CD4-positive, alpha-beta T cell treated with Interleukin-6 for 4 hours (primary cell): ENCODE measurements around the gene FBXL17.
"Not testable (repeated sequence)": the region's sequence is repeated elsewhere in the genome, so short reads cannot be mapped to it uniquely, and the experiment has no call there.

ENCODE experiments used
- DNase-seq: peaks from one replicate; pipeline ENCODE4 v3.0.0-alpha.2; 2020; ENCODE audit warnings: mixed read lengths

FBXL17 gene

GRCh38 chr5:108238936-108239887, 142.7 kb downstream of the FBXL17 start:
- no peak for DNase-seq

- no peak for DNase-seq
Measured at GRCh38 chr5:108238461-108238860, 143.4 kb downstream of the FBXL17 start.

GRCh38 chr5:108233617-108234155, 148.2 kb downstream of the FBXL17 start:
- DNase-seq, result no peak

DNA sequence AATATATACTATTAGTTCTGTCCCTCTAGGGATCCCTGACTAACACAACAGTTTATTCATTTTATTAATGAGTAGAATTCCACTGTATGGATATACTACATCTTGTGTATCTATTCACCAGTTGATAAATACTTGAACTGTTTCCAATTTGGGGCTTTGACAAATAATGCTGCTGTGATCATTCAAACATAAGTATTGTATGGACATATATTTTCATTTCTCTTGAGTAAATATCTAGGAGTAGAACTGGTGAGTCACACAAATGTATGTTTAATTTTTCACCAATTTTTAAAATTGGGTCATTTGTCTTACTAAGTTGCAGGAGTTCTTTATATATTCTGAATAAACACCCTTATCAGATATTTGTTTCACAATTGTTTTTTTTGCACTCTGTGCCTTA, 149.1 kb downstream of the FBXL17 start:
- DNase-seq, result no peak

DNA sequence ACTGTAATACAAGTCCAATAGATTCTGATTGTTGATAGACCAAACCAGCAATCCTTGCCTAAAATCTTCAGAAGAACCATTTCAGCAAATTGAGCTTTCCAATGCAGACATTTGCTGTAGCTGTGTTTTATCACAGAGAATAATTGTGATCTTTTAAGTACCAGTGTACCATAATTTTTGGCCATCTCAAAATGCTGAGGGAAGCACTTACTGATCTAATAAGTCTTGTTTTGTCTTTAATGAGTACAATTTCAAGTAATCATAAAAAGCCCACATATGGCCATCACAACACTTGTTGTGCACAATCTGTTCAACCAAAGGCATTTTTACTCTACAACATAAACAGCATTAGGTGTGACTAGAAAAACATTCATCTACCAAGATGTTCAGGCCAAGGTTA, 159.9 kb downstream of the FBXL17 start:
- DNase-seq, result no peak

DNA sequence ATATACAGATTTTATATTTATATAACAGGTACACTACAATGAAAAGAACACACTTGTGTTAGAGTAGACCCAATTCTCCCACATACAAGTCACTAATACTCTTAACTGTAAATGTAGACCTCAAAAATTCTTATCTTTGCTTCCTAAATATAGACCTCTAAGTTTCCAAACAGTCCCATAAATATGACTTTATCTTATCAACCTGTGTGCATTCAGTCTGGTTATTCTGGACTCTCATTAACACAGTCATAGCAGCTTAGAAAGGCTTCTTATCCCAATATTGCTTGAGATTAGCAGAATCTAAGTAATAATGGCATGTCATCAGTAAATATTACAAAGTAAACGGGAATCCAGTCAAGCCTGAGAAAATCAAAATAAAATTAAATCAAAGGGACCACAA, 161.1 kb downstream of the FBXL17 start:
- no peak for DNase-seq

- no peak for DNase-seq
Measured at GRCh38 chr5:108216890-108217289, 165.0 kb downstream of the FBXL17 start.

DNA sequence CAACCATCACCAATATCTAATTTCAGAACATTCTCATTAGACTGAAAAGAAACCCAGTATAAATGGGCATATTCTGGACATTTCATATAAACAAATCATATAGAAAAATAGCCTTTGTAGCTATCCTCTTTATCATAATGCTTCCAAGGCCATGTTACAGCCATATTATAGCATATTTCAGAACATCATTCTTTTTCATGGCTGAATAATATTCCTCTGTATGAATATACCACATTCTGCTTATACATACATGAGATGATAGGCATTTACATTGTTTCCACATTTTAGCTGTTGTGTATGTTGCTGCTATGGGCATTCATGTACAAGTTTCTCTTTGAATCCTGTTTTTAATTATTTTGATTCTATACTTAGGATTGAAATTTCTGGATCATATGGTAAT, 167.0 kb downstream of the FBXL17 start:
- DNase-seq, result no peak

DNA sequence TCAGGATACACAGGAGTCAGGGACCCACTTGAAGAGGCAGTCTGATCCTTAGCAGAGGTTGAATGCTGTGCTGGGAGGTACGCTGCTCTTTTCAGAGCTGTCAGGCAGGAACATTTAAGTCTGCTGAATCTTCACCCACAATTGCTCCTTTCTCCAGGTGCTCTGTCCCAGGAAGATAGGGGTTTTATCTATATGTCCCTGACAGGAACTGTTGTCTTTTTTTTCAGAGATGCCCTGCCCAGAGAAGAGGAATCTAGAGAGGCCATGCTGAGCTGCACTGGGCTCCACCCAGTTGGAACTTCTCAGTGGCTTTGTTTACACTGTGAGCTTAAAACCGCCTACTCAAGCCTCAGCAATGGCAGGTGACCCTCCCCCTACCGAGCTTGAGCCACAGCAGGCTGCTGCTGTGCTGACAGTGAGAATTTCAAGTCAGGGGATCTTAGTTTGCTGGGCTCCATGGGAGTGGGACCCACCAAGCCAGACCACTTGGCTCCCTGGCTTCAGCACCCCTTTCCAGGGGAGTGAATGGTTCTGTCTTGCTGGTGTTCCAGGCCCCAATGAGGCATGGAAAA, 169.0 kb downstream of the FBXL17 start:
- DNase-seq, result no peak

- no peak for DNase-seq
Measured at GRCh38 chr5:108206707-108207106, 175.2 kb downstream of the FBXL17 start.

GRCh38 chr5:108201721-108202120, 180.2 kb downstream of the FBXL17 start:
- DNase-seq, result no peak

- DNase-seq, result no peak
Measured at GRCh38 chr5:108196276-108196675, 185.6 kb downstream of the FBXL17 start.

GRCh38 chr5:108193021-108193795, 188.7 kb downstream of the FBXL17 start:
- DNase-seq, result no peak

GRCh38 chr5:108184940-108185339, 197.0 kb downstream of the FBXL17 start:
- no peak for DNase-seq

DNA sequence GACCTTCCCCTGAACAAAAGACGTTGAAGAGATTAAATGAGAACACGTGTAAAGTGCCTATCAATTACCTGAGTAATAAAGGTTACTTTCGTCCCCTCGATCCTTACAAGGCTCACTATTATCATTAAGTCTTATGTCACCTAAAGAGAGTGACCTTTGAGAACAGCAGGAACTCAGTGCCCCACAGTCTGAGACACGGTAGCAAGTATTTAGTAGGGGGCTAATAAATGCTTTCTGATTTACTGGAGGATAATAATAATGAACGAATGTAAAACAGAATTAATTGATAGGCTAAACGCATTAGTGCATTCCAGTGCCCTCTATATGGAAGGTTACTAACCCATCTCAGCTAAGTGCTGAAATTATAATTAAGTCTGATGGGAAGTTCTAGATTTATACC, 199.9 kb downstream of the FBXL17 start:
- no peak for DNase-seq

DNA sequence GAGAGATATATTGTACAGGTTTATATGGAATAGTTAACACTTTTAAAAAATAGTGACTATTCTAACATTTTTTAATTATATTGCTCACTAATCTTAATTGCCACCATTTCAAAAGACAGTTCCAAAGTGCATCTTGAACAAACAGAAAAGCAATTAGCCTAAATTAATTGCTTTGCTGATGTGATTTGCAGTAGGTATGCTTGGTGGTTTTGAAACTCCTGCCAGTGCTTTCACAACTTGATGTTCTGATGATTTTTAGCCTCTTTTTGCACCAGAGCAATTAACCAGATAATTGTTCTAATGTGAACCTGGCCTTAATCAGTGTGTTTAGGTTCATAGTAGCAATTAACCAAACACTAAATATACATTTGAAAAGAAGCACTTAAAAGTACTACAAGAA, 207.6 kb downstream of the FBXL17 start:
- no peak for DNase-seq

DNA sequence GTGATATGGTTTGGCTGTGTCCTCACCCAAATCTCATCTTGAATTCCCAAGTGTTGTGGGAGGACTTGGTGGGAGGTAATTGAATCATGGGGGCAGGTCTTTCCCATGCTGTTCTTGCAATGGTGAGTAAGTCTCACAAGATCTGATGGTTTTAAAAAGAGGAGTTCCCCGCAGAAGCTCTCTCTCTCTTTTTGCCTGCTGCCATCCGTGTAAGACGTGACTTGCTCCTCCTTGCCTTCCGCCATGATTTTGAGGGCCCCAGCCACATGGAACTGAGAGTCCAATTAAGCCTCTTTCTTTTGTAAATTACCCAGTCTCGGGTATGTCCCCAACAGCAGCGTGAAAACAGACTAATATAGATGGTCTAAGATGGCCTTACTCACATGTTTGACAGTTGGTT, 210.1 kb downstream of the FBXL17 start:
- no peak for DNase-seq

- no peak for DNase-seq
Measured at GRCh38 chr5:108168915-108169314, 213.0 kb downstream of the FBXL17 start.

GRCh38 chr5:108167174-108167573, 214.7 kb downstream of the FBXL17 start:
- DNase-seq, result no peak

DNA sequence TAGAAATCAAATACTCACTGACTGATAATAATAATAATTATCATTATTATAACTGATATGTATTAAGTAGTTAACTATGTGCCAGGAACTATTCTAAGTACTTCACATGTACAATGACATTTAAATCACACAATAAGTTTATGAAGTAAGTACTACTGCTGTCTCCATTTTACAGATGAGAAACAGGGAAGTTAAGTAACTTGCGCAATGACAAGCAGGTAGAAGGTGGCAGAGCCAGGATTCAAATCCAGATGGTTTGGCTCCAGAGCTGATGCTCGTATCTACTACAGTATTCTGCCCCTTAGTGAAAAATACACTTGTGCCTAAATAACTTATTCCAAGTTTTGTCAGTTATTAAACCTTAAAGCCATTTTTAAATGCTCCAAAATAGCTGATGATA, 217.3 kb downstream of the FBXL17 start:
- DNase-seq, result no peak

DNA sequence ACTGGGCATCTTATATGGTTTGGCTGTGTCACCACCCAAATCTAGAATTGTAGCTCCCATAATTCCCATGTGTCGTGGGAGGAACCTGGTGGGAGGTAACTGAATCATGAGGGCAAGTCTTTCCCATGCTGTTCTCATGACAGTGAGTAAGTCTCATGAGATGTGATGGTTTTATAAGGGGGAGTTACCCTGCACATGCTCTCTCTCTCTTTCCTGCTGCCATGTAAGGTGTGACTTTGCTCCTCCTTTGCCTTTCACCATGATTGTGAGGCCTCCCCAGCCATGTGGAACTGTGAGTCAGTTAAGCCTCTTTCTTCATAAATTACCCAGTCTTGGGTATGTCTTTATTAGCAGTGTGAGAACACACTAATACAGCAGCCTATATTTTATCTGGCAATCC, 229.0 kb downstream of the FBXL17 start:
- not testable (repeated sequence) for DNase-seq

DNA sequence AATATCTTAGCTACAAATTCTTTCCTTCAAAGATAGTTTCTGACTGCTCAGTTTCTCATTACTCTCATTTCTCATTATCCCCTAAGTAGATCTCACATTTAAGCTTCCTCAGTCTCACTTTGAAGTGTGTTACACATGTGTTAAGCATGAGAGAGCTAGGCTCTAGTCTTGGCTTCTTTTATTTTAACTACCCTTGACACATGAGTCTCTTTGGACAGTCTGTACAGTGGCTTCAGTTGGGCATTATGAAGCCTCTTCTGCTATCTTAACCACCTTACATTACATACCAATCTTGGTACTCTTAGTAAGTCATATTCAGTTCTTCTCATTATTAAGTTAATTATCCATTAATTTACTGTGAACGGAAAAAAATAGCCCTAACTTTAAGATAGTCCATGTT, 232.5 kb downstream of the FBXL17 start:
- no peak for DNase-seq

GRCh38 chr5:108148715-108149139, 233.2 kb downstream of the FBXL17 start:
- DNase-seq, result no peak
